ENCODE data around the gene RPAP3. TPM values are rescaled to one million over a fixed set of nuclear protein-coding genes. Genes with fewer than 3 reads are reported as not detected.

The RPAP3 gene
- total and polyA plus RNA-seq, 2 of the 4 experiments (the other 2 are of a cell fraction): 10.6 to 13.4 TPM

DNA sequence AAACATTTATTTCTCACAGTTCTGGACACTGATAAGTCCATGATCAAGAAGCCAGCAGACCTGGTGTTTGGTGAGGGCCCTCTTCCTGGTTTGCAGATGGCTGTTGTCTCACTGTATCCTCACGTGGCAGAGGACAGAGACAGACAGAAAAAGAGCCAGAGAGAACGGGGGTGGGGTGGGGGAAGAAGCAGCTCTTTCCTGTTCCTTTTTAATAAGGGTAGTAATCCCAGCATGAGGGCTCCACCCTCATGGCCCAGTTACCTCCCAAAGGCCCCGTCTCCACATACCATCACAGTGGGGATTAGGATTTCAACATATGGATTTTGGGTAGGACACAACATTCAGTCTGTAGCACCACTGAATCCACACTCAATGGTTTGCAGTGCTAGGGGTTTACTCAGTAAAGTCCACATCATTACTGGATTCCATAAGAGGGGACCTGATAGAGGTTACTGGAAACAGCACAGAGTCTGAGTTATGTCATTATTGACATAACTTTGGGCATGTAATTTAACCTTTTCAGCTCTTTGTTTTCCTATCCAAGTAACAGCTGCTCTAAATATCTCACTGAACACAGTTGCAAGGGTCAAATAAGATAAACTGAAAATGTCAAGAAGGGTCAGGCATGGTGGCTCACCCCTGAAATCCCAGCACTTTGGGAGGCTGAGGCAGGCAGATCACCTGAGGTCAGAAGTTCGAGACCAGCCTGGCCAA is 53.2 kb downstream of the RPAP3 start:
- H2AK5ac ChIP-seq (ENCODE audit: low read depth, low read length): no peak overlapping the region
- H2BK15ac ChIP-seq (ENCODE audit: low read depth, low read length): no peak overlapping the region
- in situ Hi-C loops (cut with MboI; ENCODE audit: low sequenced_read_pairs) (no loop called here), dilution Hi-C loops (cut with HindIII; ENCODE audit: low sequenced_read_pairs, unreplicated experiment) (no loop called here), intact Hi-C loops (cut with micrococcal nuclease) (loop anchor here (5.0 kb wide), 1 partner anchor 125 kb away; no protein-coding TSS in a partner anchor)
- H3K56ac ChIP-seq (ENCODE audit: extremely low read depth, insufficient read depth, low read length): no peak overlapping the region
- ChIA-PET CTCF (interaction anchor here (2.2 kb wide), 1 partner anchor 620 kb away, joined by 4 read pairs; no protein-coding TSS in a partner anchor), POLR2A (ENCODE audit: unreplicated experiment) (no interaction called here)
- H3K4me1 ChIP-seq (ENCODE audit: control insufficient read depth, insufficient read depth, low read length): peaks cover 6% of the 10 kb centered on the region
- no peak overlapping the region for H2BK120ac ChIP-seq (ENCODE audit: low read depth, low read length)
- H2AK9ac ChIP-seq (replicated peaks; ENCODE audit: low read depth, low read length, poor library complexity): peak overlapping the region; percentile 9
- H3K9ac ChIP-seq (ENCODE audit: low read depth, low read length): no peak overlapping the region
- H4K5ac ChIP-seq (ENCODE audit: low read depth, low read length): no peak overlapping the region
- H3K79me1 ChIP-seq (ENCODE audit: low read depth in 1 of 2, low read length in 2 of 2): peaks cover 0 to 7% of the 10 kb centered on the region in 2 experiments; a peak in 3 of 4 replicates
- H3K23ac ChIP-seq (ENCODE audit: low read depth, low read length): no peak overlapping the region
- H4K20me1 ChIP-seq (ENCODE audit: insufficient read depth, low read length): peaks cover 7% of the 10 kb centered on the region; the same call in 1 of the 2 replicates
- WGBS, 2 experiments (ENCODE audit: extremely low coverage in 2 of 2, insufficient read length in 1 of 2): 40% methylated on average over 1 of the region's 4 CpGs; no CpG with 5 or more reads in 1 of the 2 experiments
- no TSS peak for BruUV-seq (replicated peaks)
- H3K14ac ChIP-seq (replicated peaks; ENCODE audit: low read depth, low read length): no peak overlapping the region
- no peaks in the 10 kb centered on the region for H3K9me3 ChIP-seq (ENCODE audit: control insufficient read depth, insufficient read depth, low read length)
- no peak overlapping the region for H3K4me3 ChIP-seq (ENCODE audit: insufficient read depth, low read depth, low read length)
- no peak overlapping the region for H2BK5ac ChIP-seq (ENCODE audit: low read depth, low read length, poor library complexity, severe bottlenecking)
- no peaks in the 10 kb centered on the region for H3K27me3 ChIP-seq (ENCODE audit: control insufficient read depth, insufficient read depth, low read length)
- no peak overlapping the region for H3K4ac ChIP-seq (ENCODE audit: low read depth, low read length)
- peaks cover 10% of the 10 kb centered on the region for H3K9me1 ChIP-seq (ENCODE audit: insufficient read depth, low read length)
- no peak overlapping the region for H3K4me2 ChIP-seq (ENCODE audit: low read depth, low read length)
- TF ChIP-seq RFX5 (IDR thresholded peaks at IDR 0.05; ENCODE audit: low read depth, low read length): no peak
- TF ChIP-seq BHLHE40 (IDR thresholded peaks at IDR 0.05; ENCODE audit: low read depth, low read length): no peak
- TF ChIP-seq MAFK (IDR thresholded peaks at IDR 0.05; ENCODE audit: low read depth, low read length): no peak
- no peak for TF ChIP-seq MXI1 (IDR thresholded peaks at IDR 0.05; ENCODE audit: borderline replicate concordance, low read depth, low read length)
- TF ChIP-seq POLR2A (IDR thresholded peaks at IDR 0.05; ENCODE audit: low read depth, low read length): no peak
- no peak for TF ChIP-seq MAZ (IDR thresholded peaks at IDR 0.05; ENCODE audit: borderline replicate concordance, low read depth, low read length)
- ATAC-seq (ENCODE audit: low read depth) (peak; percentile 8; the same call in 1 of the 2 replicates), DNase-seq (no peak)
- no peak overlapping the region for H2AFZ ChIP-seq (replicated peaks; ENCODE audit: low read length, poor library complexity)
- H3K36me3 ChIP-seq (ENCODE audit: control insufficient read depth, insufficient read depth, low read length): no peaks in the 10 kb centered on the region; the same call in 1 of the 2 replicates
- H4K91ac ChIP-seq (ENCODE audit: insufficient read depth, low read depth, low read length): no peak overlapping the region
- no peak overlapping the region for H2BK20ac ChIP-seq (ENCODE audit: low read depth, low read length)
- no peak overlapping the region for H4K8ac ChIP-seq (ENCODE audit: low read depth in 2 of 2, low read length in 2 of 2)
- no peak overlapping the region for H3K27ac ChIP-seq (ENCODE audit: insufficient read depth, low read length)
- no peak overlapping the region for H3K18ac ChIP-seq (ENCODE audit: low read depth, low read length)
